HepG2 (cell line): ENCODE results near the gene CNKSR3. TPM values are rescaled to one million over a fixed set of nuclear protein-coding genes. Genes with fewer than 3 reads are reported as not detected.

Source experiments
- AHR ChIP-seq: IDR thresholded peaks from 2 replicates; pipeline ENCODE4 v1.6.1; 2018; ENCODE audit warnings: missing genetic modification reagents, missing compliant biosample characterization
- BATF2 ChIP-seq: sonication (generic); formaldehyde crosslinking; IDR thresholded peaks from 2 replicates; pipeline ENCODE4 v1.8.0; 2022; ENCODE audit warnings: mild to moderate bottlenecking, missing genetic modification reagents, moderate library complexity
- CREB1 ChIP-seq, 2 experiments: fragments of 450-650 bp in 1 of 2; IDR thresholded peaks; 2 replicates each; pipeline ENCODE4 v1.6.1; 2016 to 2017; ENCODE audit warnings: control low read depth in 1 of 2, mild to moderate bottlenecking in 1 of 2, missing compliant biosample characterization in 1 of 2, missing genetic modification characterization in 1 of 2
- HNRNPUL1 ChIP-seq: fragments of 200-400 bp; formaldehyde crosslinking; IDR thresholded peaks from 2 replicates; pipeline ENCODE4 v1.6.1; 2017; ENCODE audit warnings: low read depth, mild to moderate bottlenecking, low read length, moderate library complexity
- LCORL ChIP-seq, 2 experiments: fragments of 450-650 bp in 1 of 2; sonication (generic) in 1 of 2; formaldehyde crosslinking in 1 of 2; IDR thresholded peaks; 2 replicates each; pipeline versions ENCODE4 v1.5.0 to v1.6.1; 2017 to 2020; ENCODE audit warnings: antibody characterized with exemption in 1 of 2, missing genetic modification reagents in 1 of 2
- MAF1 ChIP-seq: sonication (generic); formaldehyde crosslinking; IDR thresholded peaks from 2 replicates; pipeline ENCODE4 v1.5.0; 2020; ENCODE audit warnings: missing genetic modification reagents, borderline replicate concordance
- NCOA1 ChIP-seq: sonication (generic); formaldehyde crosslinking; IDR thresholded peaks from 2 replicates; pipeline ENCODE4 v1.9.0; 2021; ENCODE audit warnings: missing genetic modification reagents
- NFAT5 ChIP-seq: sonication (generic); formaldehyde crosslinking; IDR thresholded peaks from 2 replicates; pipeline ENCODE4 v1.4.0; 2020; ENCODE audit warnings: missing genetic modification reagents
- NFYB ChIP-seq: sonication (generic); formaldehyde crosslinking; IDR thresholded peaks from 2 replicates; pipeline ENCODE4 v1.4.0; 2020; ENCODE audit warnings: missing genetic modification reagents
- NR3C1 ChIP-seq: sonication (generic); formaldehyde crosslinking; IDR thresholded peaks from 2 replicates; pipeline ENCODE4 v1.4.0; 2020; ENCODE audit warnings: missing genetic modification reagents
- RERE ChIP-seq: IDR thresholded peaks from 2 replicates; pipeline ENCODE4 v1.6.1; 2016; ENCODE audit warnings: low read depth, missing genetic modification reagents, missing compliant biosample characterization
- RXRB ChIP-seq: IDR thresholded peaks from 2 replicates; pipeline ENCODE4 v1.6.1; 2016; ENCODE audit warnings: borderline replicate concordance, missing genetic modification reagents, missing compliant biosample characterization
- SIN3A ChIP-seq: IDR thresholded peaks from 2 replicates; pipeline ENCODE4 v1.6.1; 2011; ENCODE audit warnings: low read depth, mild to moderate bottlenecking, control low read depth, low read length, borderline replicate concordance
- ZFP36L2 ChIP-seq: sonication (generic); formaldehyde crosslinking; IDR thresholded peaks from 2 replicates; pipeline ENCODE4 v1.4.0; 2020; ENCODE audit warnings: missing genetic modification reagents
- ZNF207 ChIP-seq: fragments of 450-650 bp; IDR thresholded peaks from 2 replicates; pipeline ENCODE4 v1.6.1; 2016; ENCODE audit warnings: antibody characterized with exemption, borderline replicate concordance
- ZNF607 ChIP-seq: sonication (generic); formaldehyde crosslinking; IDR thresholded peaks from 2 replicates; pipeline ENCODE4 v1.5.1; 2020; ENCODE audit warnings: missing genetic modification reagents, mild to moderate bottlenecking, borderline replicate concordance
- ZNF619 ChIP-seq: sonication (generic); formaldehyde crosslinking; IDR thresholded peaks from 2 replicates; pipeline ENCODE4 v1.4.0; 2020; ENCODE audit warnings: mild to moderate bottlenecking, missing genetic modification reagents
- ZSCAN22 ChIP-seq: sonication (generic); formaldehyde crosslinking; IDR thresholded peaks from 2 replicates; pipeline ENCODE4 v1.4.0; 2020; ENCODE audit warnings: mild to moderate bottlenecking, missing genetic modification reagents
- polyA plus RNA-seq, 8 experiments: library from polyadenylated mRNA; depleted of rRNA in 3 of 8; stranded (reverse) in 7 of 8; unstranded in 1 of 8; fragments of >200 nt; fragmentation: Illumina TruSeq in 4 of 8; extraction: Trizol in 4 of 8; gene quantifications; 2 replicates each; pipeline versions ENCODE4 v1.2.1 to v1.2.3, GENCODE V29; 2011 to 2016; ENCODE audit warnings: low read depth in 4 of 8, missing spikeins in 1 of 8, mixed read lengths in 1 of 8; ENCODE audit not compliant: insufficient read depth in 1 of 8
- total RNA-seq, 5 experiments: library from RNA; depleted of rRNA; stranded (reverse); fragments of >200 nt; fragmentation: Illumina TruSeq; extraction: Trizol; gene quantifications; 2 replicates each; pipeline ENCODE4 v1.2.3, GENCODE V29; 2016; ENCODE audit warnings: low read depth in 1 of 5

CNKSR3 gene
- total and polyA plus RNA-seq, 2 of the 13 experiments (the other 11 are each of a cell fraction or from before 2014, with no cell fraction given), result 9.2 to 38.6 TPM

GRCh38 chr6:154509421-154510143, 903 bp downstream of the CNKSR3 start (continued):
- TF ChIP-seq MAF1 (no peak), BATF2 (CRISPR knock-in tag) (peak; percentile 73; the same call in 1 of the 2 replicates), NCOA1 (CRISPR knock-in tag) (no peak; the same call in 1 of the 2 replicates), RXRB (CRISPR knock-in tag) (no peak), HNRNPUL1 (no peak), AHR (no peak), ZNF607 (0 out of 2 replicates have a peak, but pooled peaks have one; percentile 9), LCORL (IDR thresholded peaks at IDR 0.05) (no peak), LCORL (CRISPR knock-in tag; IDR thresholded peaks at IDR 0.05) (no peak), CREB1 (IDR thresholded peaks at IDR 0.05) (no peak), CREB1 (CRISPR knock-in tag; IDR thresholded peaks at IDR 0.05) (no peak), ZFP36L2 (CRISPR knock-in tag) (no peak), SIN3A (0 out of 2 replicates have a peak, but pooled peaks have one; percentile 3), NFAT5 (CRISPR knock-in tag) (no peak), NFYB (CRISPR knock-in tag) (no peak), RERE (CRISPR knock-in tag) (no peak), NR3C1 (CRISPR knock-in tag) (no peak), ZSCAN22 (CRISPR knock-in tag) (no peak), ZNF619 (no peak), ZNF207 (no peak)
